GM21737 (cell line): Measurements from ENCODE around the gene CHSY3.

ENCODE experiments used
- ATAC-seq: cut with Tn5 transposase; IDR thresholded peaks from one replicate; pipeline ENCODE4 v1.9.1; 2021; ENCODE audit warnings: mild to moderate bottlenecking, moderate library complexity; ENCODE audit not compliant: unreplicated experiment

CHSY3 gene

DNA sequence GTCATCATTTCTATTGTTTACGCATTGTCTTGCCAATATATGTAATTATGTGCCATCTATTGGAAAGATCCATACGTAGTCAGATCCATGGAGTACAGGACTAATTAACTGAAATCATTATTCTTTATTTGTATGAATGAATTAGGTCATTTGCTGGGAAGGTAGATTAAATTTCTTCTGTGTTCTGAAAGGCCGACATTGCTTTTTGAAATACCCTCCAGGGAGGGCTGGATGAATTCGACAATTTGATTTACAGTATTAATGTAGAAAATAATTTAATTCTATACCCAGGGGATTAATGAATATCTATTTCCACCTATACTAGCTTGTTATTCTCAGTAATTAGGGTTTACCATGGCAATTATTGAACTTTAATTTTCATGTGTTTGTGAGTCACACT, 117.6 kb downstream of the CHSY3 start:
- no peak for ATAC-seq

DNA sequence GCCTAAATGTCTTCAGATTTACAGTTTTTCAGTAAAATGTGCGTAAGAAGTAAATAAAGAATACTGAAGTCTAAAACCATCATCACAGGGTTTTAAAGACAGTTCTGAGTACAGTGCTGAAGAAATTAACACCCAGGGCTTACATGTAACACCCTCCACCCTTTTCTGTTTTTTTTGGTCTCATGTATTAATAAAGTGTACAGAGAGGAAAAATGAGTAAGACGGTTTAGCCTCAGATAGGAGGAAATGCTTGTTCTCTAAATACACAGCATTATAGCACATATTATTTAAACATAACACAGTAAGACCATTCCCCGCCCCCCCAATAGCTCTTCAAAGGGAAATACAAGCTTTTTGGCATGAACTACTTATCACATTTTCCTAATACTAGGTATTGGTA, 119.3 kb downstream of the CHSY3 start:
- no peak for ATAC-seq

DNA sequence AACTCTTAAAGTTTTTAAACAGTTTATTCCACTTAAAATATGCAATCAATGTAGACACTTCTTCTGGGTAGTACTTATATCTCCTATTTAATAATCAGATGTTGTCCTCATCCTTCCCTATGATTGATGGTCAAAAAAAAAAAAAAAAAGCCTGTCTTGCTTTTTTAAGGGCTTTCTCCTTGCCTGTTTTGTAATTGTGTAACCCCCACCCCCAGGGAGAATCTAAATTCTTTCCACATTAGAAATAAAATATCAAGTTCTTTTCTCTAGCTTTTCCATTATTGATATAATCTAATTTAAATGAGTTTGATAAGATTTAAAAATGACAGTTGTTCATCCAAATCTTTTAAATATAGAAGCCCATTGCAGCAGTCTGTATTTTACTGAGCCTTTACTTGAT, 119.7 kb downstream of the CHSY3 start:
- no peak for ATAC-seq

DNA sequence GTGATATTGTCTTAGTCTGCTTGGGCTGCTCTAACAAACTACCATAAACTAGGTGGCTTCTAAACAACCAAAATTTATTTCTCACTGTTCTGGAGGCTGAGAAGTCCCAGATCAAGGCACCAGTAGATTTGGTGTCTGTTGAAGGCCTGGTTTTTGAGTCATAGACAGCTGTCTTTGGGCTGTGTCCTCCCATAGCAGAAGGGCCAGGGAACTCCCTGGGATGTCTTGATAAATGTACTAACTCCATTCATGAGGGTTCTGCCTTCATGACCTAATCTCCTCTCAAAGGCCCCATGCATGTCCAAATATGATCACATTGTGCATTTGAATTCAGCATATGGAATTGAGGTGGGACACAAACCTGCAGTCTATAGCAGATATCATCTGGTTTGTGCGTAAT, 121.2 kb downstream of the CHSY3 start:
- ATAC-seq, result no peak

DNA sequence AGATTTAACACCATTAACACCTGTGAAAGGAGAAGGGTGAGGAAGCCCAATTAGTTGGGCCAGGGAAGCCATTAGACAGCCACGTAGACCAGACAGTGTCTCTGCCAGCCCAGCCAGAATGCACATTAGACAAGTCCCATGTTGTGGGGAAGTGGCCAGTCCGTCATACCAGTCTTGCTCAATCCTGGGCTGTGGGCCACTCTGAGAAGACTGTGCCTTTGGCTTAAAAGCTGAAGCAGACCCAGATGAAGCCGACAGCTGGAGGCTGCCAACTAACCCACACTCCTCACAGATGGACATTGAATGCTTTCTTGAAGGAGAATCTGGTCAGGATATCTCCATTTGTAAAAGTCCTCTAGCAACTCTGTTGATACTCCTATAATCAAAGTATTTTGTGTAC, 128.5 kb downstream of the CHSY3 start:
- no peak for ATAC-seq

DNA sequence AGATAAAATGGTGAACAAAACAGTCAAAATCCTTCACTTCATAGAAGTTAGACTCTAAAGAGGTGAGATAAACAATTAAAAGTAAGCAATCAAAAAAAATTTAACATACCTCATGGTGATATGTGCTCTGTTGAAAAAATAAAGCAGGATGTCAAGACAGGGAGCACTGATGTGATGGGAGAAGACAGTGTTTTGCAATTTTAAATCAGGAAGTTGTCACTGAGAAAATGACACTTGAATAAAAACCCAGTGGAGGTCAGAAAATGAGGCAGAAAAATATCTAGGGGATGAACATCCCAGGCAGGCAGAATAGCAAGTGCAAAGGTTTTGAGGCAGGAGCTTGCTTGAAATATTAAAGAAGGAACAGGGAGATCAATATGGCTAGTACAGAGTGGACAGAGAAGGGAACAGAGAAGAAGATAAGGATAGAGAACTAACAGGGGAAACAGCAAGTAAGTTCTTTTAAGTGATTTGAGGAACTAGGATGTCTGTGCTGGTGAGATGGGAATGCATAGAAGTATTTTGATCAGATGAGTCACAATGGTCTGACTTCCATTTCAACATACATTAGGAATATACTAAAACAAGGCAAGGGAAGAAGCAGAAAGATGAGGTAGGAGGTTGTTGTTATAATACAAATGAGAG, 130.4 kb downstream of the CHSY3 start:
- ATAC-seq, result no peak

DNA sequence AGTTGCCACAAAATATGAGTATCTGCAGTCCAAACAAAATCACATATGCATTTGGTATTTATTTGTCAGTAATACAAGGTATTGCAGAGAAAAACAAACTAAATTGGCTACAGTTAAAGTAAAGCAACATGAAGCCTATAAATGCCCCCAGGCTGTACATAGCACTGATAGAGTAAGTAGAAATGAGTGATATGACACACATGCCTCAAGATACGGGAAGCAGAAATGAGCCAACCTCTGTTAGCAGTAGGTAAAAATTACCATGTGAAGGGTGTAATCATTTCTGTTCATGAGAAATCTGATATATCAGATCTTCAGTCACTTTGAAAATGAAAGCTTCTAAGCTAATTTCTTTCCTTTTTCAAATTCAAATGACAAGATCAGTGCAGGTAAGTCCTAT, 131.1 kb downstream of the CHSY3 start:
- ATAC-seq, result no peak

DNA sequence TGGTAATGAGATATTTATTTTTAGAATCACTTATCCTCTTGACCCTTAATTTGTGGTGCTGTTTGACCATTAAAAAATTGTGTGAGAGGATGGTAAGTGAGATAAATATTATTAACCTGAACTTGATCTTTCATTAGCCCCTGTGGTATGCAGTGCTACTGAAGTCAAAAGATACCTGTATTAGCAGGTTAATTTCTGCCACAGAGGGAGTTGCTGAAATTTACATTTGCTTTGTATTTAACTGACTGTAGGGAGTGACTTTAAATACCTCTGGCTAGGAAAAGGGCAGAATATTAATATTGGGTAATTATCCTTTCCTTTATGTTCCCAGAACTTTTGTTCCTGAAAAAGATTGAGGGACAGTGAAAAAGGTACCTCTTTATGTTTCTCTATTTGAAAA, 133.6 kb downstream of the CHSY3 start:
- ATAC-seq, result no peak

DNA sequence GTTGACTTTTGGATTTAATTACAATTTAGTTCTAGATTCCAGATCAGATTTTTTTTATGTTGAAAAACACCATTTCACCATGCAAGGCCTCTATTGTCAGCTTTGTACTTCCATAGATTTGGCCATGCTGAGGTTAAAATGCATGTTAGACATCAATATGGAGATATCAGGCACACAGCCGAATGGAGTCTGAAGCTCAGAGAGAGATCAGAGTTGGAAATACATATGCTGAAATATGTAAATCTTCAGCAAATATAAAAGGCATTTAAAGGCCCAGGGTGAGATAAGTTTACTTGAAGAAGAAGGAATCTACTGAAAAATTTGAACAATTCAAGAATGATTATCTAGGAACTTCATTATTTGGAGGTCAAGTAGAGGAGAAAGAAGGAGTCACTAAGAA, 139.6 kb downstream of the CHSY3 start:
- no peak for ATAC-seq

DNA sequence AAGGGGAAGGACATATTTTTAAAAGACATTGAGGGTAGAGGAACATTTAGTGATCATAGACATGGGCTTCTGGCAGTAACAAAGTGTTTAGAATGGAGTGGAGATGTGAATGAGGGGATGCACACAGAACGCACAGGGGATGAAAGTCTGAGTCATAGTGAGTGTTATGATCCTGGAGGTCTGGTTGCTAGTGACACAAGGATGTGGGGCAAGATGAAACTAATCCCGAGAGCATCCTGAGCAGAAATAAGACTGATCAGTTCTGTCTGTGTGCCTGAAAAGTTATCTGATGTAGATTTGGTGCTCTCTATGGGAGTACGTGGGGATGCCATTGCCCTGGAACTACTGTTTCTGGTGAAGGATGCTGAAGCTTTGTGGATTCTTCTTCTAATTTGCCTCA, 141.1 kb downstream of the CHSY3 start:
- ATAC-seq, result no peak

DNA sequence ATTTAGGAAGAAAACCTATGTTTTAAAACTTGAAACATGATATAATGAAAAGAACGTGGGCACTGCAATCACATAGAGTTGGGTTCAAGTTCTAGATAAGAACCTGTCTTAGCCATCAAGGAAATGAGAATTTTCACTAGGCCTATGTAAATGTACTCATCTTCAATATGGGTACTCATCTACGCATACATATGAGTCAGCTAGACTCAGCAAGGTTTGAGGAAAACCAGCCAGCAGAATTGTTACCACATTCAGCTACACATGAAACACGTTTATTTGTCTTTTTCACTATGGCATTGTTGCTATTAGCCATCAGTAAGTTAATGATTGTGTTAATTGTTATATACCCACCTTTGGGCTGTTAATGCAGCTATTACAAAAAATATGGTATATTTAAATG, 146.3 kb downstream of the CHSY3 start:
- no peak for ATAC-seq

DNA sequence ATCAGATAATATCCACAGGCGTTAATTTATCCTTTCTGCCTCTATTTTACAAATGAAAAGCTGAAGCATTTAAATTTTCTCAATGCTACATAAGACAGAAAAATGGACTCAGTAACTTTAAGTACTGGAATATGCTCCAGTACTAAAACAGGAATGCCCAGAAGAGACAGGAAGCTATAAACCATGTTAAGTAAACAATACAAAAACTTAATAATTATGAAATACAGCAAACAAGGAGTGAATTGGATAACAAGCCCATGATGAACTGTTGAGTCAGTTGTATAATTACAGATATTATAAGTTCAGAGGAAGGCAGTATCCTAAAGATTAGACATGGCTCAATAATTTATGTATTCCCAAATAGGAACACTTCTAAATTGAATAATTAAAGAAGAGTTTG, 148.5 kb downstream of the CHSY3 start:
- no peak for ATAC-seq

DNA sequence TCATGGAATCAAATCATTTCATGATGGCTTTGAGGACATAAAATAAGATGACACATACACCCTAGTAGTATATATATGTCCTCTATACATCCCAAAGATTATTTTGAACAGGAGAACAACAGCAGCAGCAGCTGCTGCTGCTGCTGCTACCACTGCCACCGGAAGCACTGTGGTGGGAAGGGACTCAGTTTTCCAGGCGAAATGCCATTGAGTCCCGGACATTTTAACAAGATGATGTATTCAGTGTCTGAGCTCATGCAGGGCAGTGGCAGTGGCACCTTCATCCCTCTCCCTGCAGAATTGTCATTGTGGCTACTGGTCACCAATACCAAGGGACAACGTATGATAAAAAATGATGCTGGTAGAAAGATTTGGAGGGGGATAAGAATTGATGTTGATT, 151.3 kb downstream of the CHSY3 start:
- ATAC-seq, result no peak

DNA sequence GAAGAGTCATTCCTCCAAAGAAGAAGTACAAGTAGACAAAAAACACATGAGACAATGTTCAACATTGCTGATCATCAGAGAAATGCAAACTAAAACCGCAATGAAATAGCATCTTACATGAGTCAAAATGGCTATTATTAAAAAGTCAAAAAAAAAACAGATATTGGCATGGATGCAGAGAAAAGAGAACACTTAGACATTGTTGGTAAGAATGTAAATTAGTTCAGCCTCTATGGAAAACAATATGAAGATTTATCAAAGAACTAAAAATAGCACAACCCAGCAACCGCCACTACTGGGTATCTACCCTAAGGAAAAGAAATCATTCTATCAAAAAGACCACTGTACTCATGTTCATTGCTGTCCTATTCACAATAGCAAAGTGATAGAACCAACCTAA, 157.5 kb downstream of the CHSY3 start:
- ATAC-seq, result no peak

DNA sequence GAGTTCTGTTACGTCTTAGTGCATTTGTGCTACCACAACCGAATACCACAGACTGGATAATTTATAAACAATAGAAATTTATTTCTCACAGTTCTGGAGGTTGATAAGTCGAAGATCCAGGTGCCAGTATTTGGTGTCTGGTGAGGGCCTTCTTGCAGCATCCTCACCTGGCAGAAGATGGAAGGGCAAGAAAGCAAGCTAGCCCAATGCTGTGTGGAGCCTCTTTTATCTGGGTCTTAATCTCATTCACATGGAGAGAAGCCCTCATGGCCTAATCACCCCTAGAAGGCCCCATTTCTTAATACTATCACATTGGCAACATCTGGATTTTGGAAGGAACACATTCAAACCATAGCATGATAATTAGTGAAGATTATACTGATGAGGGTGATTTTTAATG, 159.3 kb downstream of the CHSY3 start:
- no peak for ATAC-seq

DNA sequence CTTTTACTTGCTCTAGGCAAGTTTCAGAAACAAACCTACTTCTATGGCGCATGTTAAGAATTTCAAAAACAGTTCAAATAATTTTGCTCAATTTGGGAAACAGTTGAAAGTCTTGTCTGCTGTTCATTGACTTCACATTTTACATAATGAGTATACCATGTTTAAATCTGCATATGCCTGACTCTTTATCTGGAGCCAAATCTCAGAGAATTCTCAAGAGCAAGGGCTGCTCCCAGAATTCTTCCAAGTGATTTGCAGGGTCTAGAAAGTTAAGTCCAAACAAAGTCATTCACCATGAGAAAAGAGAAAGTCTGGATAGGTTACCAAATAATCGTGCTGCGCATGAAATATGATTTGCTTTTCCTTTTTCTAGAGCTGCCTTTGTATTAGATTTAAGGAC, 160.2 kb downstream of the CHSY3 start:
- no peak for ATAC-seq

DNA sequence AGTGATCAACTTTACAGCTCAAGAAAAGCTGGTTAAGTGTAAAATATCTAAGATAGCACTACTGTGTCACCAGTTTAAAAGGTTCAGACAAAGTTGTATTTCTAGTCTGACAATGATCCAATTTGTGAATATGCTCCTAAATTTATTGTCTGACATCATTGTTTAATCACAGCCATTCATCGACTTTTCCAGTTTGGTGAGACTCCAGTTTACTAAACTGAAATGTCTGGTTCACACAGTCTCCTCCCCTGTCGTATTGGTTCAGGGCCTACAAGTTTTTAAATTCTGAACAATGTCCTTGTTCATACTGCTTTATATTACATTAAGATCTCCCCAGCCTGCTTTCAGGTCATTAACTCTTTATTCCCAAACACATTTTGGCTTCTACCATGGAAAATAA, 161.4 kb downstream of the CHSY3 start:
- no peak for ATAC-seq

DNA sequence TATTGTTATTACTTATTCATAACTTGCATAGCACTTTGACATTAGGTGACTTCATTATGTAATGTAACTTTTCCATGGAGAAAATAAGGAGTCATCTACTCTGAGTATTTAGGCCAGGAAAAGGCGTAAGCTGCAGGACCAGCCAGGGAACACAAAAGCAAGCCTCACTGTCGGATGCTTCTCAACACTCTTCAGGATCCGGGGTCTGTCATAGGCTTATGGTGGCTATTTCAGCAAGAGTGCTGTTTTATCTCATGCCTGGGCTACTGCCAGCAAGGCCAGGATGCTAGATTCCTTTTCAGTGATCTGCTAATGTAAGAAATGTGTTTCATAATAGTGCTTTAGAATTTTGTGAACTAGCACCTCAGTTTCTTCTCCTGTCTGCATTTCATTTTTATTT, 162.4 kb downstream of the CHSY3 start:
- no peak for ATAC-seq

DNA sequence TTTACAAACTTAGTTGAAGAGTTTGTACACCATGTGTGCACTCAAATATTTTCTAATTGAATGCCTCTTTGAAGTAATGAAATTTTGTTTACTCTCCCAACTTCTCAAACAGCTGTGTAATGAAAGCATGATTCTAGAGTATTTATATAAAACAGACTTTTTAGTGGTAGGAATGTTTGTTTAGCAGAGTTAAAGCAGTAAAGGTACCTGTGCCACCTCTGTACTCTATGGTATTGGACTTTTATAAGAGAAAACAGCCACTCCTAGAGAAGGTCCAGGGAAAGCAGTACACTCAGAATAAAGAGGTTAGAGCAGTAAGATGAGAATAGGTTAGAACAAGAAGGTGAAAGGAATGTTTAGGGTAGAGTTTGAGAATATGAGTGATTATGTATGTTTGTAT, 163.1 kb downstream of the CHSY3 start:
- no peak for ATAC-seq

DNA sequence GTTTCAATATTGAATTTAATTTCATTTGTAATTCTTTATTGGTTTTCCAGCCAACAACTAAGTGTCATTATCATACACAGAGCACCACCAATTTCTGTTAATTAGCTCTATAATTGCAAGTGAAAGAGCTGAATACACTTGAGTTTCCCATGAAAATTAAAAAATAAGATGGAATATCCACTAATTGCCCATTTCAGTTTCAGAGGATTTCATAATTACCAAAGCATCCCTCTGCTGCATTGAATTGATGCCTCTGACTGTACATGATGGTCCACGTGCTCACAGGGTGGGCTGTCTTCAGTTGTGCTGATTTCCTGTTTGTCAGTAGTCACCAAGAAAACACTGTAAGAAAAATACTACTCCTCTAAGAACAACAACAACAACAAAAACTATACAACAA, 163.8 kb downstream of the CHSY3 start:
- ATAC-seq, result no peak

DNA sequence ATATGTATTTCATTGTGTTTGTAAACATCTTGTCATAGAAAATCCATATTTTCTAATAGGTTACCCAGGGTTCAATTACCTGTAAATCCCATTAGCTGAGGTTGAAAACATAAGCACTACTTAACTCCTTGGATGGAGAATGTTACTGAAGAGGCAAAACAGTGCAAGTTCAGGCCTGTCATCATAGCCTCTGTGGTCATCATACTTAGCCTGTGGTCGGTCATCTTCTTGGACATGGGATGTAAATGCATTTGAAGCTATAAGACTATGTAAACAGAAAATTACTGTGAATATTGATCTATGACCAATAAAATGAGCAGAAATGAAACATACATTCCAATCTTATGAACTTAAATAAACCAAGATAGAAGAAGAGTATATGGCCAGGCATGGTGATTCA, 164.7 kb downstream of the CHSY3 start:
- no peak for ATAC-seq

DNA sequence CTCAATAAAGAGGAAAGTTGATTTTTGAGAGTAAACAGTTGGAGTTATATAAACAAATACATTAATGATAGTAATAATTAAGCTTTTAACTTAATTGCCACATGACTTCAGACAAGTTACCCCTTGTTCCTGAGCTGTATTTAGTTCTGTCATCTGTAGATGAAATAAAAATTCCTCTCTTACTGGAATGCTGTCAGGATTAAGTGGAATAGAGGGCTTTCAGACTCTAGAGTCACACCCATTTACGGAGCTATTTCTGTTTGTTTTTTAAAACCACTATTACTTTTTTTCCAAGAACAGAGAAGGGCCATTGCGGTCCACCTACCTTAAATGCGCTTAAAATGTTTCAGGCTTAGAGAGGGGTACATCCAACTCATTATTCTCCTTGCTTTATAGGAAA, 170.6 kb downstream of the CHSY3 start:
- no peak for ATAC-seq

DNA sequence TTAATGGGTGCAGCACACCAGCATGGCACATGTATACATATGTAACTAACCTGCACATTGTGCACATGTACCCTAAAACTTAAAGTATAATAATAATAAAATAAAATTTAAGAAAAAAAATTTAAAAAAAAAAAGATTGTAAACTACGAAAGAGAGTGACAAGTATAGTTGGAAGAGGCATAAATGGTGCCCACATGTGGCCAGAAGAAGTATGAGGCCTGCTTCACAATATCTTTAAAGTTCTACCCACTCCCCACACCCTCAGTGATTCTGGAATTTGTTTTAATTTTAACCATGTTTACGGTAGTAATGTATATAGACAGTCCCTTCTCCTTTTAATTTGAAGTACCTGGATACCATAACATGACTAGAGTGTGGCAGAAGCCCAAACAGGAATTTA, 172.7 kb downstream of the CHSY3 start:
- ATAC-seq, result no peak

DNA sequence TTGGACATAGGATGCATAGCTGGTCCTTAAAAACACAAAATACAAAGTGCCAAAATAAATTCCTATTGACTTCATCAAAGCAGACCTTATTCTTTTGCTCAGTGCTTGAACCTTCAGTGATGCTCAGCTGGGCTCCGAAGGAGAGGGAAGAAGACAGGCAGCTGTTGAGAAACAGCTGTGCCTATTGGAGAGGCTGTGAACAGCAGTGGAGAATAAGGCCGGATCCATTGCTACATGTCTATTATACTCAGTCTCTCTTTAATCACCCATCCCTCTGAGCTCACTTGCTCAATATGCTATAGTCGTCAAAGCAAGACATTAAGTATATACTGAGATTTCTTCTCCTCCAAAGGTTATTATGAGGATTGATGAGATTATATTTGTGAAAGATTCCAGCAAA, 174.4 kb downstream of the CHSY3 start:
- no peak for ATAC-seq
